MM.1S (cell line): ENCODE measurements around the gene KCNIP3.
"Not testable (repeated sequence)": the region's sequence is repeated elsewhere in the genome, so short reads cannot be mapped to it uniquely, and the experiment has no call there.

Experiments used
- DNase-seq: peaks from one replicate; pipeline ENCODE4 v3.0.0-alpha.2; 2015
- H2AFZ ChIP-seq: fragments of 300-600 bp; sonication (generic); 2 replicates; pipeline ENCODE4 v1.6.0; 2016; ENCODE audit warnings: antibody characterized with exemption, low read length
- H3F3A ChIP-seq: fragments of 300-600 bp; sonication (generic); 2 replicates; pipeline ENCODE4 v1.6.1; 2016; ENCODE audit warnings: mild to moderate bottlenecking, antibody characterized with exemption, low read length, moderate library complexity, mixed read lengths; ENCODE audit not compliant: insufficient read depth
- H3K27ac ChIP-seq: fragments of 300-600 bp; sonication (generic); 2 replicates; pipeline ENCODE4 v1.5.1; 2016; ENCODE audit warnings: mild to moderate bottlenecking, low read length
- H3K27me3 ChIP-seq: fragments of 300-600 bp; sonication (generic); replicated peaks from 2 replicates; pipeline ENCODE4 v1.6.0; 2016; ENCODE audit warnings: low read length; ENCODE audit not compliant: insufficient read depth
- H3K36me3 ChIP-seq: fragments of 300-600 bp; sonication (generic); replicated peaks from 2 replicates; pipeline ENCODE4 v1.6.1; 2016; ENCODE audit warnings: mild to moderate bottlenecking, low read length, mixed read lengths; ENCODE audit not compliant: insufficient read depth
- H3K4me1 ChIP-seq: fragments of 300-600 bp; sonication (generic); 2 replicates; pipeline ENCODE4 v1.6.1; 2016; ENCODE audit warnings: low read length, mixed read lengths
- H3K4me2 ChIP-seq: fragments of 300-600 bp; sonication (generic); 2 replicates; pipeline ENCODE4 v1.6.0; 2016; ENCODE audit warnings: low read depth, low read length
- H3K4me3 ChIP-seq: fragments of 300-600 bp; sonication (generic); 2 replicates; pipeline ENCODE4 v1.5.1; 2016; ENCODE audit warnings: low read length, mixed read lengths
- H3K79me2 ChIP-seq: fragments of 300-600 bp; sonication (generic); 2 replicates; pipeline ENCODE4 v1.6.1; 2016; ENCODE audit warnings: mixed run types, low read length, mixed read lengths
- H3K9ac ChIP-seq: fragments of 300-600 bp; sonication (generic); 2 replicates; pipeline ENCODE4 v1.6.1; 2016; ENCODE audit warnings: low read length, mixed read lengths
- H3K9me2 ChIP-seq: fragments of 300-600 bp; sonication (generic); replicated peaks from 2 replicates; pipeline ENCODE4 v1.6.1; 2016; ENCODE audit warnings: mild to moderate bottlenecking, low read length, mixed read lengths; ENCODE audit not compliant: insufficient read depth
- H3K9me3 ChIP-seq: fragments of 300-600 bp; sonication (generic); replicated peaks from 2 replicates; pipeline ENCODE4 v1.6.1; 2016; ENCODE audit warnings: mild to moderate bottlenecking, low read length, mixed read lengths; ENCODE audit not compliant: insufficient read depth
- H4K20me1 ChIP-seq: fragments of 300-600 bp; sonication (generic); 2 replicates; pipeline ENCODE4 v1.6.1; 2016; ENCODE audit warnings: mild to moderate bottlenecking, low read length, moderate library complexity, mixed read lengths; ENCODE audit not compliant: insufficient read depth
- EZH2 ChIP-seq: fragments of 300-600 bp; sonication (generic); optimal IDR thresholded peaks from 2 replicates; pipeline ENCODE3; 2017; ENCODE audit warnings: low read depth, mild to moderate bottlenecking, antibody characterized with exemption, low read length, mixed read lengths
- EZH2phosphoT487 ChIP-seq: fragments of 300-600 bp; sonication (generic); IDR thresholded peaks from 2 replicates; pipeline ENCODE4 v1.6.1; 2018; ENCODE audit warnings: antibody characterized with exemption, low read length
- TF ChIP-seq, protein P1 (sequence below): fragments of 300-600 bp; sonication (generic); IDR thresholded peaks from 2 replicates; pipeline ENCODE4 v1.5.1; 2016; ENCODE audit warnings: antibody characterized with exemption, low read length, mixed read lengths

KCNIP3 gene

DNA sequence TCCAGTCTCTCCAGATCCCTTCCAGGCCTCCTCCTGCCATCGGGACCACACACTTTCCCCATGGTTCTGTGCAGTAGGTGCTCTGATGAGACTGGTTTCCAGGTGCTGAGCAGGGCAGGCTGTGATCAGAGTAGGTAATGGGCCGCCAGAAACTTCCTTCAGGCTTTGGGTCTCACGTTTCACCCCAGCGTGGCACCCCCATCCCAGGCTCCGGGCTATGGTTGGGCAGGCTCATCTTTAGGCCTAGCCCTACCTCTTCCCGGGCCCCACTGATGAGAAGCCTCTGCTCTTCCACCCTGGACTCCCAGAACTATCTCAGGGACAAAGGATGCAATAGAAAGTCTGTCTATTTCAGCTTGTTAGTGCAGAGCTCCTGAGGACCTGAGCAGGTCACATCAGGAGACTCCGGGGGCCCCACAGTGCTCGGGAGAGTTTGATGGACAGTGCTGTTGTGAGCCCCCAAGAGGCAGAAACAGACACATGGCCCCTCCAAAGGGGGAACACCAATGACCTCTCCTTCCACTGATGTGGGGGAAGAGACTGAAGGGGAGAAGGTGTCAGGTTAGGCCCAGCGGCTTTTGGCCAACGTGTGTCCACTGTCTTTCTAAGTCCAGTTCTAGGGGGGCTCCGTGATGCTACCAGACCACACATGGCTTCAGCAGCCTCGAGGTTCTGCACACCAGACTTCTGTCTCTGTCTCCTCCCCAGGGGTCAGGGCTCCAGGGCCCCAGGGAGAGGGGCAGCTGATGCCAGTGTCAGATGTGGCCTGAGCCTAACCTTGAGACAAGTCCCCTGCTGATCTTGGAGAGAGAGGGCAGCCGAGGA lies 28.7 kb upstream of the KCNIP3 start:
- Histone ChIP-seq H3F3A (no peaks in the 10 kb centered on the region), H3K9me2 (no peaks in the 10 kb centered on the region), H3K9me3 (no peaks in the 10 kb centered on the region), H3K9ac (no peak overlapping the region), H3K79me2 (no peaks in the 10 kb centered on the region), H3K36me3 (no peaks in the 10 kb centered on the region), H3K27me3 (no peaks in the 10 kb centered on the region), H3K4me2 (no peak overlapping the region), H3K4me3 (no peak overlapping the region), H3K27ac (no peak overlapping the region), H3K4me1 (no peaks in the 10 kb centered on the region), H4K20me1 (no peaks in the 10 kb centered on the region), H2AFZ (no peak overlapping the region)
- TF ChIP-seq EZH2phosphoT487 (no peak), EZH2 (no peak)
- TF ChIP-seq, protein P1, sequence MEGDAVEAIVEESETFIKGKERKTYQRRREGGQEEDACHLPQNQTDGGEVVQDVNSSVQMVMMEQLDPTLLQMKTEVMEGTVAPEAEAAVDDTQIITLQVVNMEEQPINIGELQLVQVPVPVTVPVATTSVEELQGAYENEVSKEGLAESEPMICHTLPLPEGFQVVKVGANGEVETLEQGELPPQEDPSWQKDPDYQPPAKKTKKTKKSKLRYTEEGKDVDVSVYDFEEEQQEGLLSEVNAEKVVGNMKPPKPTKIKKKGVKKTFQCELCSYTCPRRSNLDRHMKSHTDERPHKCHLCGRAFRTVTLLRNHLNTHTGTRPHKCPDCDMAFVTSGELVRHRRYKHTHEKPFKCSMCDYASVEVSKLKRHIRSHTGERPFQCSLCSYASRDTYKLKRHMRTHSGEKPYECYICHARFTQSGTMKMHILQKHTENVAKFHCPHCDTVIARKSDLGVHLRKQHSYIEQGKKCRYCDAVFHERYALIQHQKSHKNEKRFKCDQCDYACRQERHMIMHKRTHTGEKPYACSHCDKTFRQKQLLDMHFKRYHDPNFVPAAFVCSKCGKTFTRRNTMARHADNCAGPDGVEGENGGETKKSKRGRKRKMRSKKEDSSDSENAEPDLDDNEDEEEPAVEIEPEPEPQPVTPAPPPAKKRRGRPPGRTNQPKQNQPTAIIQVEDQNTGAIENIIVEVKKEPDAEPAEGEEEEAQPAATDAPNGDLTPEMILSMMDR: no peak
- DNase-seq: no peak

DNA sequence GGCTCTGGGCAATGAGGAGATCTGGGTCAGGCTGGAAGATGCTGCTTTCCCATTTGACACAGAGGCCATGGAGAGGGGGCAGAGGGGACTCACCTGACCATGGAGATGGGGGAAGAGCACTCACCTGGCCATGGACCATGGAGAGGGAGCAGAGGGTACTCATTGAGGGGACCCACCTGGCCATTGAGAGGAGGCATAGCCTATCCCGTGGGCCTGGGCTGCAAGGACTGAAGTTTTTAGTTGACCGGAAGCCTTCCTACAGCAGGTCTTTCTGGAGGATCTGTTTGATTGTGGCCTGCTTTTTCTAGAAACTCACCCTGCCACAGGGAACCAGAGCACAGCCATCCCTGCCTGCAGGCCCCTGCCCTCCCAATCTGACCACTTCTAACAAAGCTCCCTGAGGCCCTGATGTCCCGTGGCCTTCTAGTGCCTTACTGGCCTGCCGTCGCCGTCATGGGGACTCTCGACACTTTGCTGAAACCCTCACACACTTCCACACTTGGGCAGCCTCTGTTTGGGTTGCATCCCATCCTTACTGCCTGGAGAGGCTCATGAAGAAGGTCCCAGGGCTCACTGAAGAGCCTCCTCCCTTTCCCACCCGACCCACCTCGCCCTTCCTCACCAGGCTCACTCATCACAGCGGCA lies 28.0 kb upstream of the KCNIP3 start:
- H3F3A ChIP-seq: no peaks in the 10 kb centered on the region
- H3K4me2 ChIP-seq: no peak overlapping the region
- H3K27ac ChIP-seq: no peak overlapping the region
- no peak for DNase-seq
- TF ChIP-seq EZH2phosphoT487: no peak
- TF ChIP-seq EZH2: no peak
- TF ChIP-seq, protein P1: no peak
- H3K9me3 ChIP-seq: no peaks in the 10 kb centered on the region
- H2AFZ ChIP-seq: no peak overlapping the region
- no peak overlapping the region for H3K4me3 ChIP-seq
- no peaks in the 10 kb centered on the region for H3K79me2 ChIP-seq
- no peaks in the 10 kb centered on the region for H4K20me1 ChIP-seq
- no peaks in the 10 kb centered on the region for H3K27me3 ChIP-seq
- no peaks in the 10 kb centered on the region for H3K4me1 ChIP-seq
- no peaks in the 10 kb centered on the region for H3K36me3 ChIP-seq
- H3K9me2 ChIP-seq: no peaks in the 10 kb centered on the region
- H3K9ac ChIP-seq: no peak overlapping the region

DNA sequence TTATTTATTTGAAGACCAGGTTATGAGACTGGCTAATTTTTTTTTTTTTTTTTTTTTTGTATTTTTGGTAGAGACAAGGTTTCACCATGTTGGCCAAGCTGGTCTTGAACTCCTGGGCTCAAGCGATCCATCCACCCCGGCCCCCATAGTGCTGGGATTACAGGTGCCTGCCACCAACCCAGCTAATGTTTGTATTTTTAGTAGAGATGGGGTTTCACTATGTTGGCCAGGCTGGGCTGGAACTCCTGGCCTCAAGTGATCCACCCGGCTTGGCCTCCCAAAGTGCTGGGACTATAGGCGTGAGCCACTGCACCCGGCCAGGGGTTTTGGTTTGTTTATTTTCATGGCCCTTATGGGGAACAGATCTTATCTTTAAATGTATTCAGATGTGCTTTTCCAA lies 27.4 kb upstream of the KCNIP3 start:
- not testable (repeated sequence) for H3K79me2 ChIP-seq, H3F3A ChIP-seq, H3K9me2 ChIP-seq, H3K4me1 ChIP-seq, H3K9ac ChIP-seq, H3K4me2 ChIP-seq, DNase-seq, H3K9me3 ChIP-seq, H3K36me3 ChIP-seq, H3K27ac ChIP-seq, H3K27me3 ChIP-seq, H3K4me3 ChIP-seq, H4K20me1 ChIP-seq, H2AFZ ChIP-seq

DNA sequence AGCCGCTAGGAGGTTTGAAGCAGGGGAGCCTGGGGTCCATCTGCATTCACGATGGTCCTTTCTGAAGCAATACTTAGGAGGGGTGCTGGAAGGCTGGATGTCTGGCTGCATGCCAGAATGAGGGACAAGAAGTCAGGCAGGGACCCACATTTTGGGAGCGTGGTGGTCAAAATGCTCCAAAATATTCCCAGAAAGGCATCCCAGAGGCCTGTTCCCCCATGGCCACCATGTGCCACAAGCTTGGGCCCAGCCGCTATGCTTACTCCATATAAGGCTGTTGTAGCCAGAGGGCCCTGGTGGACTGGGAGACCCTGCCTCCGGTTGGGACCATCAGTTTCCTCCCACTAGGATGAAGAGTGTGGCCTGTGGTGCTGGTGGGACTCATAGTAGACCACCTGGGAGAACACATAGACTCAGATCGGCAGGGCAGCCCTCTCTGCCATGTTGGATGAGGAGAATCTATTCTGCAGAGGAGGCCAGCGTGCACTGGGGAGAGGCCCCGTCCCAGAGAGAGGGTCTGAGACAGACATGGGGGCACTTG lies 26.5 kb upstream of the KCNIP3 start:
- no peak for DNase-seq

More for the DNA sequence above, 26.5 kb upstream of the KCNIP3 start:
- H3K79me2 ChIP-seq: no peaks in the 10 kb centered on the region
- TF ChIP-seq EZH2phosphoT487: no peak
- TF ChIP-seq, protein P1: no peak
- no peak for TF ChIP-seq EZH2
- H3F3A ChIP-seq: no peaks in the 10 kb centered on the region
- no peaks in the 10 kb centered on the region for H4K20me1 ChIP-seq
- H2AFZ ChIP-seq: no peak overlapping the region
- no peak overlapping the region for H3K9ac ChIP-seq
- no peak overlapping the region for H3K4me2 ChIP-seq
- H3K9me3 ChIP-seq: no peaks in the 10 kb centered on the region
- no peak overlapping the region for H3K27ac ChIP-seq
- H3K36me3 ChIP-seq: no peaks in the 10 kb centered on the region
- no peaks in the 10 kb centered on the region for H3K4me1 ChIP-seq
- no peaks in the 10 kb centered on the region for H3K9me2 ChIP-seq
- no peak overlapping the region for H3K4me3 ChIP-seq
- H3K27me3 ChIP-seq: no peaks in the 10 kb centered on the region
